NCI-H187 (cell line): Measurements from ENCODE around the gene KAZALD1.

Experiments
- DNase-seq, 2 experiments: peaks; one replicate each; lab custom pipeline; 2025; lab: John Stamatoyannopoulos, UW

Gene KAZALD1

GRCh38 chr10:101047961-101048892 lies 13.6 kb upstream of the KAZALD1 start:
- peak; percentile 55 to 83 for DNase-seq

GRCh38 chr10:101050208-101051069 lies 11.3 kb upstream of the KAZALD1 start:
- peak; percentile 26 to 54 for DNase-seq

- DNase-seq = no peak
Measured at GRCh38 chr10:101052285-101052684, 9.5 kb upstream of the KAZALD1 start.

DNA sequence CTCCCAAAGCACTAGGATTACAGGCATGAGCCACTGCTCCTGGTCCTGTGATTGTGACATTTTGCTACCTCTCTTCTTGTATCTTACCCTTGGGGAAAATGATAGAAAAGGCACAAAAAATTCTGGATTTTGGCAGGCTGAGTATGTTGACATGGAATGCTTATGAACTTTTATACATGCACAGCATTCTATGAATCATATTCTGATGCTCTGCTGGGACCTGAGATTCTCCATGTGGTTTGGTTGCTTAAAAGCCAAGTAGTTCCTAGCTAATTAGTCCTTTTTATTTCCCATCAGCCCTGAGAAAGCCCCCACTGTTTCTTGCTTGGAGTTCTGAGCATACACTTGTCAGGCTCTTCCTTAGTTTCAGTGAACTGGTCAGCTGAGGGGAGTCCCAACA lies 8.3 kb upstream of the KAZALD1 start:
- DNase-seq = no peak

DNA sequence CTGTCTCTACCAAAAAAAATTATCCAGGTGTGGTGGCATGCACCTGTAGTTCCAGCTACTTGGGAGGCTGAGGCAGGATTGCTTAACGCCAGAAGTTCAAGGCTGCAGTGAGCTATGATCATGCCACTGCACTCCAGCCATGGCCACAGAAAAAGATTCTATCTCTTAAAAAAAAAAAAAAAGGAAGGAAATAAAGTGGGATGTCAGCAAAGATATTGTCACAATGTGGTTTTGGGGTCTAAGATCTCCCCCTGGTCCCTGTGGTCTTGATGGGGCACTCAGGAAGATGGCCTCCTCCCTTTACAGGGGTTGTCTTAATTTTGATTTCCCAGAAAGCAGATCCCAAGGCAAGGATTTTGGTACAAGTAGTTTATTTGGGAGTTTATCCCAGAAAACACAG lies 7.4 kb upstream of the KAZALD1 start:
- DNase-seq = no peak

DNA sequence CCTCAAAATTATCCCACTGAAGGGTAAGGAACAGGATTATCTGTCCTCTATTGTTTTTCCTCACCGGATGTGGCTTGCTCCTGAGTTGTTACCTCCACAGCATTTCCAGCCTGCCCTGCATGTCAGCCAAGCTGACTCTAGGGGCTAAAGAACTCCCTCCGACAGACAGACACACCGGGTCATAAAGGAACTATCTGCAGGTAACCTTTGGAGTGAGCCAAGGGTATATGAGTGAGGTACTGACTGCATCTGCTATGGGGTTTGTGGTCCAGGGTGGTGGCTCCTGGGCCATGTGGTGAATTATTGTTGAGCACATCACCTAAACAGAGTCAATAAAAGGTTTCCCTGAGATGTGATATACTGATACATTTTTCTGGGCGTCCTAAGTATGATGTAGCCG lies 6.9 kb upstream of the KAZALD1 start:
- DNase-seq = no peak

GRCh38 chr10:101055411-101055810 lies 6.4 kb upstream of the KAZALD1 start:
- DNase-seq = no peak

DNA sequence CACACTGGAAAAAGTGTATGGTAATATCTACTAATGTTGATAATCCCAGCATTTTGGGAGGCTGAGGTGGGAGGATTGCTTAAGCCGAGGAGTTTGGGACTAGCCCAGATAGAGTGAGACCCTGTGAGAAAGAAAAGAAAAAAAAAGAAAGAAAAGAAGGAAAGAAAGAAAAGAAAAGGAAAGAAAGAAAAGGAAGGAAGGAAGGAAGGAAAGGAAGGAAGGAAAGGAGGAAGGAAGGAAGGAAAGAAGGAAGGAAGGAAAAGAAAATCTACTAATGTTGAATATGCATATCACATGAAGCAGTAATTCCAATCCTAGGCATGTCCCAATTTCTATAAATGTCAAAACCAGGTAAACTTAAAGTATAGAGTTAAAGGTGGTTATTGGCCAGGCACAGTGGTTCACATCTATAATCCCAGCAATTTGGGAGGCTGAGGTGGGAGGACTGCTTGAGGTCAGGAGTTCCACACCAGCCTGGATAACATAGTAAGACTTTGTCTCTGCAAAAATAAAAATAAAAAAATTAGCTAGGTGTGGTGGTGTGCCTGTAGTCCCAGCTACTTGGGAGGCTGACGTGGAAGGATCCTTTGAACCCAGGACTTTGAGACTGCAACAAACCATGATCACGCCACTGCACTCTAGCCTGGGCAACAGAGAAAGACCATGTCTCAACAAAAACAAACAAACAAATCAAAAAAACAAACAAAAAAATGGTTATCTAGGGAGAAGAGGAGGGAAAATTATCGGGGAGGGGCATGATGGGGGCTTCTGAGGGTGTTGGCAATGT lies 5.2 kb upstream of the KAZALD1 start:
- DNase-seq = no peak

DNA sequence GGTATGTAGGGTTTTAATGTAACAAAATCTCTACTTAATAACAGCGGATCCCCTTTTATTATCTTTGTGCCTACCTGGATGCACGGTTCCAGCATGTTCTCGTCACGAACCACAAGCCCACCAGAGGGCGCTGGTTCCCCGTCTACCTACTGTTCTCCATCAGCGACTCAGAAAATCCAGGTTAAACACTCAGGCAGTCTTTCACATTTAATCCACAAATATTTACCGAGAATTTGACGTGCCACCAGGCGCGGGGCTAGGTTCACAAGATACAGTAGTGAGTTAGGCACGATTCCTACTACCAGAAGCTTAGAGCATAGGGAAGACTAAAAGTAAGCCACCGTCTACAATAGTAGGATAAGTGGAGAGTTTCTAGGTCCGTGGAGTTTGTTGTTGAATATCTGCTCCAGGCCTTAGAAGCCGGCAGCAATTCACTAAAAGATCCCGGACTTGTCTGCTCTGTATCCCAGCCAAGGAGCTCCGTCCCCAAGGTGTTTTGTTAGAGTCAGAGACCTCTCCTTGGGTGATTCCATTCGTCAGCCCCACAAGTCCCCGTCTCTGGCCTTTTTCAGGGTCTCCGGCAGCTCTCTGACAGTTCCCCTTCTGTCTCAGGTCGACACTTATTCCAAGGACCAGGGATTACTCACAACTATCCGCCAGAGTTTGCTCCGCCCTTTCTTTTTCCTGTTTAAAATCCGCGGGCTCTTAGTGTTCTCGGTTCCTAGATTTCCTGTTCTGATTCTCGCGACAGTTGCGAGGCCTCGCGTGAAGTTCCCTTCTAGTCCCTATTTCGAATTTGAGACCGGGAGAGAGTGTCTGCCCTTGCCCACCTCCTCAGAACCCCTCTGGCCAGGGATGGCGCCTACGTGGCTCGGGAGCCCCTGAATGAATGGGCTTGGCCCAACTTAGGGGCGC lies 1.5 kb upstream of the KAZALD1 start:
- peak; percentile 75 to 86 for DNase-seq

DNA sequence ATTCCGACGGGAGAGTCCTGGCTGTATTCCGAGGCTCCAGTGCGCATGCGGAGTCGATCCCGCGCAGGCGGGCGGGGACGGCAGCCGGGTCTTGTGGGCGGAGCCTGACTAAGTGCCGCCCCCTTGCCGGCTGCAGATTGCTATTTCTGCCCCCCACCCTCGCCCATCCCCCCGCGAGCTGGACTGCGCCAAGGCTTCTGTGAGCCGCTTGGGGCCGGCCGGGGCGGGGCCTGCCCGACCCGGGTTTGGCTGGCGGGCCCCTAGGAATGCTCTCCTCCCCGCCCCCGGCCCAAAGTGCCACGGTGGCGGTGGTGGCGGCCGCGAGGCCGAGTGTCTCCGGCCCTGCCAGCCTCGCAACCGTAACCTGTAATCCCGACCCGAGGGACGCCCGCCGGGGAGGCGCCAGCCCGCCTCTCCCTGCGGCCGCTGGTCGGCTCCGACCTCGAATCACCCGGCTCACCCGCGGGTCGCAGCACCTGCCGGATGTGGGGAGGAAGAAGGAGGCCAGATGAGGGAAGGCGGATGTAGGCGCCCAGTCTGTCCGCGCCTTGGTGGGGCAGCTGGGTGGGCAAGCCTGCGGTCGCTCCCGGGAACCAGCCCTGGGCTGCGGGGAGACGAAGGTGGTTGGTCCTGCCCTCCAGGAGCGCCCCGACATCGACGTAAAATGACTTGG lies 702 bp upstream of the KAZALD1 start:
- DNase-seq = peak; percentile 82 to 86

- DNase-seq = no peak
Measured at GRCh38 chr10:101062232-101063049, 652 bp downstream of the KAZALD1 start.

DNA sequence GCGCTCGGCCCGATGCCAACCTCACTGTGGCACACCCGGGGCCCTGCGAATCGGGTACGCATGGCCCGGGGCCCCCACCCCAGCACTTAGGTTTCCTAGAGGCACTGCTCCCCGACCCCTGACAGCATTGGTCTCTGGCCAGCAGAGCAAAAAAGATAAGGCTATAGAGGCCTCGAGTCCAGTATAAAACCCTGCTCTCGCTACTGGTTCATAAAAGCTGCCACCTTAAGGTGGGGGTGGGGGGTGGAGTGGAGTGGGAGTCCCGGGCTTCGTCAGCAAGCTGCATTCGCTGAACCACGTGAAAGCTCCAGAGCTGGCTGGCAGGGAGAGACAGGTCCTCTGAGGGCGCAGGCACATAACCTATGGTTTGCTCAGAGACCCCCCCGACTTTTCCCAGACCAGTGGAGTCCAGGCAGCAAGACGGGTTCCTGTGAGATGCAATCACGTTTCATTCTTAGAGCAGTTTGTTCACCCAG lies 1.3 kb downstream of the KAZALD1 start:
- no peak for DNase-seq

GRCh38 chr10:101063548-101064414 lies 2.0 kb downstream of the KAZALD1 start:
- DNase-seq = no peak

GRCh38 chr10:101064415-101065030 lies 2.7 kb downstream of the KAZALD1 start:
- DNase-seq = no peak

- DNase-seq = no peak
Measured at GRCh38 chr10:101065481-101066145, 3.8 kb downstream of the KAZALD1 start.

GRCh38 chr10:101066146-101066895 lies 4.5 kb downstream of the KAZALD1 start:
- DNase-seq = peak in 1 of 2 experiments; percentile 20
